ENCODE measurements around the gene GPBP1L1.

- TF ChIP-seq CTCF (IDR thresholded peaks at IDR 0.05; ENCODE audit: low read depth, low read length): no peak
- no peak for TF ChIP-seq EZH2phosphoT487 (IDR thresholded peaks at IDR 0.05; ENCODE audit: low read depth)
Measured at GRCh38 chr1:45623972-45624371, 62.4 kb downstream of the GPBP1L1 start, which contains the start of gene CCDC17.

All from OCI-LY3 (cell line).